ENCODE data around the gene NIPAL4.
"Not testable (repeated sequence)": the region's sequence is repeated elsewhere in the genome, so short reads cannot be mapped to it uniquely, and the experiment has no call there.

Gene NIPAL4

GRCh38 chr5:157459715-157460599 is at the start of gene NIPAL4:
NIPAL4 (plus strand) TSS chr5:157460213; CDS start chr5:157460321, 108 bp downstream.
- in situ Hi-C loops (cut with HindIII; ENCODE audit: low sequenced_read_pairs): no loop called here

GRCh38 chr5:157415838-157416237 is 44.2 kb upstream of the NIPAL4 start:
- in situ Hi-C loops (cut with HindIII; ENCODE audit: low sequenced_read_pairs): no loop called here

- in situ Hi-C loops (cut with HindIII; ENCODE audit: low sequenced_read_pairs): not testable (repeated sequence)
These were observed 40.5 kb upstream of the NIPAL4 start for GRCh38 chr5:157419521-157419920.

GRCh38 chr5:157429920-157430319 is 30.1 kb upstream of the NIPAL4 start:
- in situ Hi-C loops (cut with HindIII; ENCODE audit: low sequenced_read_pairs): not testable (repeated sequence)

- in situ Hi-C loops (cut with HindIII; ENCODE audit: low sequenced_read_pairs): no loop called here
These were observed 28.3 kb upstream of the NIPAL4 start for GRCh38 chr5:157431544-157432200.

- in situ Hi-C loops (cut with HindIII; ENCODE audit: low sequenced_read_pairs): no loop called here
These were observed 25.9 kb upstream of the NIPAL4 start for GRCh38 chr5:157434096-157434495.

GRCh38 chr5:157443041-157443549 is 16.9 kb upstream of the NIPAL4 start:
- in situ Hi-C loops (cut with HindIII; ENCODE audit: low sequenced_read_pairs): no loop called here

- in situ Hi-C loops (cut with HindIII; ENCODE audit: low sequenced_read_pairs): no loop called here
These were observed 15.8 kb upstream of the NIPAL4 start for GRCh38 chr5:157444224-157444623.

GRCh38 chr5:157445745-157446411 is 14.1 kb upstream of the NIPAL4 start:
- in situ Hi-C loops (cut with HindIII; ENCODE audit: low sequenced_read_pairs): no loop called here

GRCh38 chr5:157446412-157446935 is 13.5 kb upstream of the NIPAL4 start:
- in situ Hi-C loops (cut with HindIII; ENCODE audit: low sequenced_read_pairs): no loop called here

GRCh38 chr5:157447201-157447637 is 12.8 kb upstream of the NIPAL4 start:
- in situ Hi-C loops (cut with HindIII; ENCODE audit: low sequenced_read_pairs): no loop called here

GRCh38 chr5:157449011-157449723 is 10.8 kb upstream of the NIPAL4 start:
- in situ Hi-C loops (cut with HindIII; ENCODE audit: low sequenced_read_pairs): no loop called here

GRCh38 chr5:157450024-157450423 is 10.0 kb upstream of the NIPAL4 start:
- in situ Hi-C loops (cut with HindIII; ENCODE audit: low sequenced_read_pairs): no loop called here

- in situ Hi-C loops (cut with HindIII; ENCODE audit: low sequenced_read_pairs): no loop called here
These were observed 8.2 kb upstream of the NIPAL4 start for GRCh38 chr5:157451806-157452205.

GRCh38 chr5:157454273-157454672 is 5.7 kb upstream of the NIPAL4 start:
- in situ Hi-C loops (cut with HindIII; ENCODE audit: low sequenced_read_pairs): no loop called here

- in situ Hi-C loops (cut with HindIII; ENCODE audit: low sequenced_read_pairs): no loop called here
These were observed 5.0 kb upstream of the NIPAL4 start for GRCh38 chr5:157455057-157455456.

- in situ Hi-C loops (cut with HindIII; ENCODE audit: low sequenced_read_pairs): no loop called here
These were observed 3.7 kb upstream of the NIPAL4 start for GRCh38 chr5:157456301-157456700.

GRCh38 chr5:157457391-157457790 is 2.6 kb upstream of the NIPAL4 start:
- in situ Hi-C loops (cut with HindIII; ENCODE audit: low sequenced_read_pairs): no loop called here

- in situ Hi-C loops (cut with HindIII; ENCODE audit: low sequenced_read_pairs): no loop called here
These were observed 1.2 kb upstream of the NIPAL4 start for GRCh38 chr5:157458835-157459234.

Measured in DLD1 (cell line).